ENCODE data around the gene LNPK.

Gene LNPK

GRCh38 chr2:176009445-176009844, 7.4 kb upstream of the LNPK start:
- Histone ChIP-seq H3K27me3 (ENCODE audit: control insufficient read depth, low read length) (no peaks in the 10 kb centered on the region), H3K79me2 (ENCODE audit: control insufficient read depth, low read length) (no peaks in the 10 kb centered on the region), H3K9me2 (replicated peaks; ENCODE audit: control insufficient read depth, low read length) (no peaks in the 10 kb centered on the region), H3K4me3 (ENCODE audit: low read length) (no peak overlapping the region), H3F3A (ENCODE audit: control insufficient read depth, insufficient read depth) (no peaks in the 10 kb centered on the region), H3K9me3 (ENCODE audit: control insufficient read depth, insufficient read depth, low read length) (no peaks in the 10 kb centered on the region), H4K20me1 (ENCODE audit: control insufficient read depth, insufficient read depth, low read depth, low read length) (no peaks in the 10 kb centered on the region), H3K27ac (ENCODE audit: low read depth, low read length) (no peak overlapping the region), H3K4me2 (ENCODE audit: low read length) (no peak overlapping the region), H3K36me3 (ENCODE audit: control insufficient read depth, low read length) (no peaks in the 10 kb centered on the region), H3K4me1 (ENCODE audit: control insufficient read depth, low read length) (no peaks in the 10 kb centered on the region)
- TF ChIP-seq EZH2phosphoT487 (IDR thresholded peaks at IDR 0.05; ENCODE audit: borderline replicate concordance, low read length), result no peak
- TF ChIP-seq CTCF (IDR thresholded peaks at IDR 0.05; ENCODE audit: low read depth, low read length, poor library complexity, severe bottlenecking), result no peak

- H3K27me3 ChIP-seq (ENCODE audit: control insufficient read depth, low read length), result no peaks in the 10 kb centered on the region
- no peaks in the 10 kb centered on the region for H3K9me2 ChIP-seq (replicated peaks; ENCODE audit: control insufficient read depth, low read length)
- TF ChIP-seq EZH2phosphoT487 (IDR thresholded peaks at IDR 0.05; ENCODE audit: borderline replicate concordance, low read length) (no peak), CTCF (IDR thresholded peaks at IDR 0.05; ENCODE audit: low read depth, low read length, poor library complexity, severe bottlenecking) (no peak)
- H3K4me1 ChIP-seq (ENCODE audit: control insufficient read depth, low read length), result peaks cover 16% of the 10 kb centered on the region
- no peaks in the 10 kb centered on the region for H3F3A ChIP-seq (ENCODE audit: control insufficient read depth, insufficient read depth)
- H4K20me1 ChIP-seq (ENCODE audit: control insufficient read depth, insufficient read depth, low read depth, low read length), result no peaks in the 10 kb centered on the region
- H3K4me2 ChIP-seq (ENCODE audit: low read length), result no peak overlapping the region
- no peaks in the 10 kb centered on the region for H3K9me3 ChIP-seq (ENCODE audit: control insufficient read depth, insufficient read depth, low read length)
- no peak overlapping the region for H3K27ac ChIP-seq (ENCODE audit: low read depth, low read length)
- H3K36me3 ChIP-seq (ENCODE audit: control insufficient read depth, low read length), result no peaks in the 10 kb centered on the region
- peaks cover 21% of the 10 kb centered on the region for H3K79me2 ChIP-seq (ENCODE audit: control insufficient read depth, low read length)
- no peak overlapping the region for H3K4me3 ChIP-seq (ENCODE audit: low read length)
Measured at GRCh38 chr2:176004934-176005333, 2.9 kb upstream of the LNPK start.

- Histone ChIP-seq H3K27me3 (ENCODE audit: control insufficient read depth, low read length) (no peaks in the 10 kb centered on the region), H3K36me3 (ENCODE audit: control insufficient read depth, low read length) (no peaks in the 10 kb centered on the region), H3K79me2 (ENCODE audit: control insufficient read depth, low read length) (peaks cover 31% of the 10 kb centered on the region), H3K4me2 (ENCODE audit: low read length) (no peak overlapping the region), H3K9me3 (ENCODE audit: control insufficient read depth, insufficient read depth, low read length) (no peaks in the 10 kb centered on the region), H3K4me1 (ENCODE audit: control insufficient read depth, low read length) (peaks cover 24% of the 10 kb centered on the region), H4K20me1 (ENCODE audit: control insufficient read depth, insufficient read depth, low read depth, low read length) (no peaks in the 10 kb centered on the region), H3K9me2 (replicated peaks; ENCODE audit: control insufficient read depth, low read length) (no peaks in the 10 kb centered on the region), H3F3A (ENCODE audit: control insufficient read depth, insufficient read depth) (no peaks in the 10 kb centered on the region), H3K27ac (ENCODE audit: low read depth, low read length) (no peak overlapping the region), H3K4me3 (ENCODE audit: low read length) (no peak overlapping the region)
- TF ChIP-seq EZH2phosphoT487 (IDR thresholded peaks at IDR 0.05; ENCODE audit: borderline replicate concordance, low read length), result no peak
- no peak for TF ChIP-seq CTCF (IDR thresholded peaks at IDR 0.05; ENCODE audit: low read depth, low read length, poor library complexity, severe bottlenecking)
Measured at GRCh38 chr2:176003958-176004357, 1.9 kb upstream of the LNPK start.

All from DOHH2 (cell line).